ENCODE measurements around the gene PBX1. TPM values are rescaled to one million over a fixed set of nuclear protein-coding genes. Genes with fewer than 3 reads are reported as not detected.

Gene PBX1
- total RNA-seq, 1 donor from 2014 or later, result not detected

DNA sequence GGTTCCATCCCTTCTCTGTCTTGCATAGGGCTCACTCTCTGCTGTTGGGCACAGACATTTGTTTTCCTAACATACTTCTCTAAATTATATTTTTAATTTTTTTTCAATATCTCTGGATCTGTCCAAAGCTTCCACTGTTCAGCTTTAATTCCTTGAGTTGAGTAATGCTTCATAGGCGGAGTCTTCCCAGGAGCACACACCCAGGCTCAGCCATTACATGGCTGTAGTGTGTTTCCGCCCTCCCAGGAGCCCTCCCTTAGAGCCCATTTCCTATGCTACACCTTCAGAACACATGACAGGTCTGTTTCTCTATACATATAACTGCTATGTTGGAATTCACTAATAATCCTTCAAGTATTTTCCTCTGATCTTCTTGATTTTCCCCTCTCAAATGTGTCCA, 297.4 kb downstream of the PBX1 start:
- intact Hi-C loops (cut with micrococcal nuclease), result no loop called here

DNA sequence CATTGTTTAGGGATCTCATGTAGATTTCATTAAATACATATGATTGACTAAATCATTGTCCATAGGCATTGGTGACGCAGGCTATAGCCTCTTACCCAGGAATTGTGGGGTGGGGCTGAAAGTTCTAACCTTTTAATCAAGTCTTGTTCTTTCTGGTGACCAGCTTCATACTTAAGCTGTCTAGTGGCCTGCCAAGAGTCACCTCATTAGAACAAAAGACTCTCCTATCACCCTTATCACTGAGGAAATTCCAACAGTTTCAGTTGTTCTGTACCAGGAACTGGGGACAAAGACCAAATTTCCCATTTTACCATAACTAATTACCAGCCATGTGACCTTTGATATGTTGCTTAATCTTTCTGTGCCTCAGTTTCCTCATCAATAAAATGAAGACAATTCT, 298.5 kb downstream of the PBX1 start:
- intact Hi-C loops (cut with micrococcal nuclease), result no loop called here

DNA sequence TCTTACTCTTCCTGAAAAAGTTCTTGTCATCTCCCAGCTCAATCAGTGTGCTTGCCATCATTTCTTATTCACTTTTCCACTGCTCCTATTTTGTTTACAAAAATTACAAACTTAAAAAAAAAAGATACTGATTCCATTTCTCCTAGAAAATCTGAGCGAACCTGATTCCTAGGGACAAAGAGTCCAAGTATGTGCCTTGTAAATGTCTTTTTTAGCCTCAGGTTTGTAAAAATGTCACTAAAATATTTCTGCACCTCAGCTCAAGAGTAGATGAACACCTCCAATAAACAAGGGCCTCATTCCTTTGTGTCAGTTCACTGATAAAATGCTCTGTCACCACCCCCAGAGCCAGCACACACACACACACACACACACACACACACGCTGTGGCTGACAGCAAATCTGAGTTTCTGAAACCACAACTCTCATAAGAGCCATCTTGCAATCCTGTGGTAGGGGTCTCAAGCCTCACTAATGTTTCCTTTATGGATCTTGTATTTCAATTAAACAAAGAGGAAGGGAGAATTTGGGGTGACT, 299.2 kb downstream of the PBX1 start:
- intact Hi-C loops (cut with micrococcal nuclease), result no loop called here

DNA sequence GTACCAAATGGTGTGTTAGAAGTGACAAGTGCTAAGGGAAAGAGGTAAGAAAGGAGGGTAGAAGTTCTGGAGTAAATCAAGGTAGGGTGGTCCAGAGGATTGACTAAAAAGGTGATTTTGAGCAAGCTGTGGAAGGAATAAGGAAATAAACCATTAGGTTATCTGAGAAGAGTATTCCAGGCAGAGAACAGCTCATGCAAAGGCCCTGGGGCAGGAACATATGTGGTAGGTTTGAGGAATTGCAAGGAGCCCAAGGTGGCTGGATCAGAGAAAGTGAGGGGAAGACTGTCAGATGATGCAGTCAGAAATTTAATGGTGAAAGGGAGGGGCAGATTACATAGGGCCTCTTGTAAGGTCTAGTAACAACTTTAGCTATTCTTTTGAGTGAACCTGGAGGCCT, 302.6 kb downstream of the PBX1 start:
- intact Hi-C loops (cut with micrococcal nuclease), result no loop called here

DNA sequence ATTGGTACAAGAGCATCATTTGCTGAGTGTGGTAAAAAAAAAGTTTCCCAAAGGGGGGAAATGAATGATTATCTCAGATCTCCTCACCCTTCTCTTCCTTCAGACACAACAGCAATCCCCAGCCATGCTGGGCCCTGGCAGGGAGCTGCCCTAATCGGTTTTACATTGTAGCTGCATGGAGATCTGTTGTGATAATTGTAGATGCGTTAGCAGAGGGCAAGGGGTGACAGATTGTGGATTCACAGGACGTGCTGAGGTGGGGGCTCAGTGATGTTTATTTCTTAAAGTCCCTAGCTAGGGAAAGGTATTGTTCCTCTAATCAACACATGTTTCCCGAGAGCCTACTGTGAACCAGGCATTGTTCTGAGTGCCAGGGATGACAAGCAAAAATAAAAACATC, 304.1 kb downstream of the PBX1 start:
- intact Hi-C loops (cut with micrococcal nuclease), result no loop called here

DNA sequence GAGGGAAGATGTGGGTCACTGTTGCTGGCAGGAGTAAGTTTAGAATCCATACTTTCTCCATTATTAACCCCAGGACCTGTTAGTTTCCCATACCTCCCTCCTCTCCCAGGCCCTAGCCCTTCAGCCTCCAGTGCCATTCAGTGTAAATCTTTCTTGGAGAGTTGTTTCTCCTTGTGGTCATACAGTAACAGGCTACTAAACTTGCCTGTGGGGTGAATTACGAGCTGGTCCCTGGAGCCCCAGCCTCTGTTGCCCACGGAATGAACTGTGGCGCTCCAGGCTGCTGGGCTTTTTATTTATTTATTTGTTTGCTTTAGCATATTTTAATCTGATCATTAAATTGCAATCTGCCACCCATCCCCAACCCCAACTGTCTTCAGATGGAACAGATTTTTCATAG, 305.2 kb downstream of the PBX1 start:
- intact Hi-C loops (cut with micrococcal nuclease), result no loop called here

DNA sequence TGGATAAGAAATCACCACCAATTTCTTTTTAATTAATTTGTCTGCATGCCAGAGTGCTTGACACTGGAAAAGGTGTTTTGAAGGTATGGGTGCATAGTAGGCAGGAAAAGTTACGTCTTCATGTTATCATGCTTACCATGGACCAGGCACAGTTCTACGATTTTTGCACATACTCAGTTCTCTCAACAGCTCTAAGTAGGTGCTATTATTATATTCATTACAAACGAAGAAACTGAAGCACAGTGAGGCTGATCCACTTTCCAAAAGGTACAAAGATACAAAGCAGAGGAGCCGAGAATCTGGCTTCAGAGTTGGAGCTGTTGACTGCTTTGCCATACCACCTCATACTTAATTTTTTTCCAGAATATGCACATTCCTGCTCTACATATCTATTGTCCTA, 306.4 kb downstream of the PBX1 start:
- intact Hi-C loops (cut with micrococcal nuclease), result no loop called here

DNA sequence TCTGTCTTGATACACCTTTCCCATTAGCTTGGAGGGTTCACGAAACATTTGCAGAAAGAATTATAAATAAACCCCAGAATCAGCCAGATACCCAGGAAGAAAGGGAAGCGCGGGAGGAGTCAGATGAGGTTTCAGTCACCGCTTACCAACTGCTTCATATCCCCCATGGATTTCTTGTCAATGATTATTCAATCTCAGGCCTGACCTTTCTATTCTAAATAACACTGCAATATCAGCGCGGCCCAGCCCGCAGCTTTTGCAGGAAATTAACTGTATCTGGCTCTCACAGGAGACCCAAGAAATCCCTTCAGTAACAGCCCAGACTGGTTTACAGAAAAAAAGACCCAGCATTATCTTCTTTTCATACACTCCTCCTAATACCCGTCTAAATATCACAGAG, 308.6 kb downstream of the PBX1 start:
- intact Hi-C loops (cut with micrococcal nuclease), result no loop called here

DNA sequence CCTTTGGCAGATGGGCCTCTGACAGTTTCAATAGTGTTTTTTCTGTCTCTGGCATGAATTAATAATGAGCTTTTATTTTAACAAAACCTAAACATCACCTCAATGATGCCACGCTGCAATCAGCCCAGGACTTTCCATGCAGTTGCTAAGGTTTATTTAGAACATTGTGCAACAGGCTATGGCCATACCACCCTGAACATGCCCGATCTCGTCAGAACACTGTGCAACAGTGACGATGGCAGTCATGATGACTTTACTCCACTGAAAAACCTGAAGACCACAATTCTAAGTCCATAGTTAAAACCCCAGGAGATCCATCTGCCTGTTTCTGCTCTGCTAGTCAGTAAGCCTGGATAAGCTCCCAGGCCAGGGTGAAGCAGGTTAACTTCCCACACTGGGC, 310.0 kb downstream of the PBX1 start:
- intact Hi-C loops (cut with micrococcal nuclease), result no loop called here

DNA sequence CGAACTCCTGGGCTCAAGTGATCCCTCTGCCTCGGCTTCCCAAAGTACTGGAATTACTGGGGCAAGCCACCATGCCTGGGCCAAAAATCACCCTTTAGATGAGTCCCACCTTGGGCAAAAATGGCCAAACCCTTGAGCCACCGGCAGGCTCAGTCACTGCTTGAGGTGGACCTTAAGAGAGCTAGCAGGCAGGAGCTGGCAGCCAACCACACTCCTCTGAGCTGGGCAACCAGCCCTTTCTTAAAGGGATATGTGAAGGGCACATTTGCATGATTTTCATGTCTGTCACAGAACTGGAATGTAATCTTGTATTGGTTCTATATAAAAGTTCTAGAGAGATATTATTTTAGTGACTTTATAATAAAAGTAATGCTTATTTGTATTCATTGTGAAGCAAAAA, 316.5 kb downstream of the PBX1 start:
- intact Hi-C loops (cut with micrococcal nuclease), result no loop called here

DNA sequence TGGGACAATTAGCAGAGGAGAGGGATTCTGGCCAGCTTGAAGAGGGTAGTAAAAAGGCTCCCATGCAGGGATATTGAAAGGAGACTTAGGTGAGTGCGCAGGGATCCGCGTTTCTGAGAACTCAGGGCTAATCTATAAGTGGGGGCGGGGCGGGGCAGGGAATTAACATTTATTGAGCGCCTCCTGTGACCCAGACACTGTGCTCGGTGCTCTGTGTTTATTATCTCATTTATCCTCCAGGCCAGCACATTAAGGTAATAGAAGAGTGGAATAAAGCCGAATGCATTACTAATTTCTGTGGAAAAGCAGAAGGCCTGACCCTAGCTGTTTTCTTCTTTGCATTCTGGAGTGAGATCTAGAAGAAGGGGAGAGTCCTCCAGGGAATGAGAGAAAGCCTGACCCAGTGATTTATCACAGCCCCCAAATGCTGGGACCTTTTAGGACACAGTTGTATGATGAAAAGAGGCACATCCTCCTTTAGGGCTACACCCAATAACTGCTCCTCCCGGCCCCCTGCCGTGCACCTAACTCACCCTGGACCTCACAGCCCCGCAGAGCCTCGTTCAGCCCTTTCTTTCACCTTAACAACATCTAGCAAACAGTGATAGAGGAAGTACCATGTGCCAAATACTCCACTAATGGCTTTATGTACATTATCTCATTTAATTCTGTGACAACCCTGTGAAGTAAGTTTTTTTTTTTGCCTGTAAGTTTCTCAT, 317.6 kb downstream of the PBX1 start:
- intact Hi-C loops (cut with micrococcal nuclease), result no loop called here

DNA sequence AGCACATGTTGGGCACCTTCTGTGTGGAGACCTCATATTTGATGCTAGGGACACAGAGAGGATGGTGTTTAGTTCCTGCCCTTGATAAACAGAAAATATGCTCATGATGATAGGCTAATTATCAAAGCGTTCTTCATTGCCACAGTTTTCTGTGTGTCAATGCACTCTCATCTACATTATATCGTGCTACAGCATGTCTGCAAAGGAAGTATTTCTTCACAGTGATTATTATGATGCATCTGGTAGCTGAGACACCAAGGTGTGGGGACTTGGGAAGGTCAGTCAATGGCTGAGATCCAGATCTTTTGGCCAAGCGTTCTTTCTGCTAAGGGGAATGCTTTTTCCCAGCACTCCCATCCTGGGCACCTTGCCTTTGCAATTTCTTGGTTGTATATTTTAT, 321.2 kb downstream of the PBX1 start:
- intact Hi-C loops (cut with micrococcal nuclease), result no loop called here

DNA sequence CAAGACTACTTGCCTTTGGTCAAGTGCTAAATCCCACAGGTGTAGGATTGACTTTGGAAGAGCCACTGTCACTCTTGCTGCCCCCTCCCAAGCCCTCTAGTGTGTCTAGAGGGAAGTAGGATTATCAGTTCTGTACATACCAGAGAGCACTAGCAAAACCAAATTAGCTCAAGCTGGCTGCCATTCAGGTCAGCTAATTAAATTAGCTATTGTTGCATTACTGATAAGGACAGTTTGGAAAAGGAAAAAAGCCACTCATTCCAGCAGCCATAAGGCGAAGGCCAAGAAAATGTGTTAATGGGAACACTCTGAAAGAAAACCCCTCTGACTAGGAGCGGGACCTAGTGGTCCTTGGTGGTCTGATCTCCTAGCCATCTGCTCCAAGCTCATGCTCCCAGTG, 321.7 kb downstream of the PBX1 start:
- intact Hi-C loops (cut with micrococcal nuclease), result no loop called here

DNA sequence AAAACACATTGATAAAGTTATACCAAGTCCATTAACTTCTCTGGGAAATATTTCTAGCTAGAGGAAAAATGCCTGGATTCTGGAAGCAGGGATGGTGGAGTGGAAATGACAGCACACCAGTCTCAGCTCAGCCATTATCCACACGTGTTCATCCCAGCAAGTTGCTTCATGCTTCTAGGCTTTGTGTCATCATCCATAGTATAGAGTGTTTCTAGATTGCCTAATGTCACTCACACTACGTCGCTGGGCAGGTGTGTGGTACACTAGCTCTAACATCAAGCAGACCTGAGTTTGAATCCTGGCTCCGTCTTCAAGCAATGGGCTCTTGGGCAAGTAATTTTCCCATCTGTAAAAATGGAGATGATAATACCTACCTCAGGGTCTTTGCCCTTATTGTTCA, 326.3 kb downstream of the PBX1 start:
- intact Hi-C loops (cut with micrococcal nuclease), result no loop called here

DNA sequence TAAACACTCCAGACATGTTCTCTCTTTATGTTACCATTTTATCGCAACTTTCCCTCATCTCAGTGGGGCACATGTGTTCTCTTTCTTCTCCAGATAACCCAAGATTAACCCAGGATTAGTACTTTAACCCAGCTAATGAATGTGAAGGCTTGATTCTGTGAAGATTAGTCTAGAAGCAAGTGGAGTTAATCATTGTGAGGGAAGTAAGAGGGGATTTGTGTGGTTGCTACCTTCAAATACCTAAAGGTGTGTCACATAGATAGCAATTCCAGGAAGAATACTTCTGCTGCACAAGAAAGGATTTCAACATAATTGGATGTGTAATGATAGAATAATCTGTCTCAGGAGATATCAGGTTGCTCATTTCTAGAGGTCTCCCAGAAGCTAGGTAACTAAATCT, 327.1 kb downstream of the PBX1 start:
- intact Hi-C loops (cut with micrococcal nuclease), result no loop called here

DNA sequence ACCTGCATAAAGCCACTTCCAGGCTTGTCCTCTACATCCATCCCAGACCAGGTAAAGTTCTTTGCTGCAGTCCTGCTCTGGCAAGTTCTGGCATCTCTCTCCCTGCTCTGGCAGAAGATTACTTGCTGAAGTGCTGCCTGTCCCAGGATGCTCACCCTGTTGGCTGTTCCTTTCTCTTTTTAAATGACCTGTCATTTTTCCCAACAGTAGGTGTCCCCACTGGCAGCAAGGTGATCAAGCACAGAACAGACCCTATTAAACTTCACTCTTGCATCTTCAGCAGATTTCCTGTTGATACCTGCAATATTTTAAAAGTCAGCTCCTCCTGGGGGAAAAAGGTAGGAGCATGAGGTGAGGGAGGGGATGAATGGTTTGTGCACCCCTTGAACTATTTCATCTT, 332.6 kb downstream of the PBX1 start:
- intact Hi-C loops (cut with micrococcal nuclease), result no loop called here

DNA sequence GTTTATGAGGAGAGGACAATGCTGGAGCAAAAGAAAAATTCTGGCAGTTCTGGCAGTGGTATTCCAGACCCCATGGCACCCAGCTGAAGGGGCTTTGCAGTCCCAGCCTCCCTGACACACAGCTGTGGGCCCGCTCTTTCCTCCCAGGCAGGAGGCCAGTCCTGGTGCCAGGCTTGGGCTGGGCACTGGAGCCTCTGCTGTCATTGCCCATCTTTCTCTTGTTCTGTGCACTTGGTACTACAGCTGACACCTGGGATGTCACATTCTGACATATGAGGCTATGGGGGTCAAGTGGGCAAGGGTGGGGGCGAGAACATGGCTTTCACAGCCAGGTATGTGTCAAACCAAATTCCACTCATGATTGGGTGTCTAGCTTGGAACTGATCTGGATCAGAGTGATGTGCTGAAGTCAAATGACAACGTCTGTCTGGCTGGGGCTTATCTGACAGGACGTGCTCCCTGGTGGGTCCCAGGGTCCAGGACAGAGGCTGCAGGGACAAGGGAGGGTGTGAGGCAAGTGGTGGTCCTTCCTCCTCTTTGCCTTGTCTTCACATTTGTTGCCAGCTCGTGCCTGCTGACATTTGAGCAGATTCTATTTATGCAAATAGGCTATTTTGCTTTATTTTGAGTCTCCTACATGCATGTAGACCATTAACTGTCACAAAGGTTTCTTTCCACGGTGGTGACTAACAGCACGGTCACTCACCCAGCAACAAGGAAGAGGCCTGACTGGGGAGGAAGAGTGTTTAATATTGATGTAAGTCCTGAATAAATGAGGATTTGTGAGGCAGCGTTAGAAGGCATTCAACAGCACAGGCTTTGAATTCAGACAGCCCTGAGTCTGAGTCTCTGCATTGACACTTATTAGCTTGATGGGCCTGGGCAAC, 336.3 kb downstream of the PBX1 start:
- intact Hi-C loops (cut with micrococcal nuclease), result no loop called here

DNA sequence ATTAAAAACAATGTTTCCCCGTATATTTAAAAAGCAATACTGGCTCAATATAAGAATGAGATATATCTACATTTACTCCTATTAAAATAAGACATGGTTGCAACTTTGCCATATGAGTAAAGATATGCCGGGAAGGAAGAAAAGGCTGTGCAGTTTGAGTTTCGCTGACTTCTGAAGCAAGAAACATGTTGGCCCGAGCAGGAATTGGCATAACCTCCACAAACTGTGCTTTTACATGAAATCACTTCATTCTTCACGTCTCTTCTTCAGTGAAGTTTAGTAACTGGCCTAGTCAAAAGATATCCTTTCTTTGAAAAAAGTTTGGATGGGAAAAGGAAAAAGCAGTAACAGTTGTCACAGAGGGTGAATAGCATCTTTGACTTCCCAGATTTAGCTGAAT, 342.0 kb downstream of the PBX1 start:
- intact Hi-C loops (cut with micrococcal nuclease), result no loop called here
